GM23248 (cell line): ENCODE results near the gene ANO1.

ENCODE experiments used
- EZH2 ChIP-seq: fragments of 200-600 bp; sonication (generic); IDR thresholded peaks from 2 replicates; pipeline ENCODE4 v1.6.1; 2018; ENCODE audit warnings: antibody characterized with exemption, mild to moderate bottlenecking; ENCODE audit not compliant: insufficient read depth, poor library complexity, severe bottlenecking
- EZH2phosphoT487 ChIP-seq: fragments of 200-600 bp; sonication (generic); IDR thresholded peaks from 2 replicates; pipeline ENCODE4 v1.6.1; 2018; ENCODE audit warnings: antibody characterized with exemption, moderate library complexity, mild to moderate bottlenecking, low read depth; ENCODE audit not compliant: insufficient read depth

GRCh38 chr11:70220920-70221319 is 142.8 kb downstream of the ANO1 start:
- TF ChIP-seq EZH2 (no peak), EZH2phosphoT487 (no peak)
